Measurements from ENCODE around the gene NUTM2B. TPM values are rescaled to one million over a fixed set of nuclear protein-coding genes. Genes with fewer than 3 reads are reported as not detected.
"Not testable (repeated sequence)": the region's sequence is repeated elsewhere in the genome, so short reads cannot be mapped to it uniquely, and the experiment has no call there.

The NUTM2B gene
- total RNA-seq, 1 donor from 2014 or later: 0.42 TPM

DNA sequence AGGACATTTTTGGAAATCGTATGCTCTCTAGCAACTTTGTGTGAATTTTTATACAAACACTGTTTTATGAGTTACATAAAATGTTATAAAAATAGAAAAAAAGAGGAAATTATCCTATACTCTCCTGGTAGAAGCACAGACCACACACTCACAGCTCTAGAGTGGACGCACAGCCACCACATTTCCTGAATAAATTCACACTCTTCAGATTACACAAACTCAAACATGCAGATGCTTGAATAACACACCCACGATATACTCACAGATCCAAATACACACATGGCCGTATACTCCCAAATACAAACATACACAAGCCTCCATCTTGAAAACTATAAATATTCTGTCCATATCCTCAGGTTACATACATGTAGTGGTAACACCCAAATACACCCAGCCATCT is 14.2 kb upstream of the NUTM2B start:
- H3K27me3 Mint-ChIP-seq (ENCODE audit: unreplicated experiment); DNase-seq; H3K9me3 Mint-ChIP-seq (ENCODE audit: unreplicated experiment); H3K4me3 Mint-ChIP-seq (ENCODE audit: unreplicated experiment); H3K27ac Mint-ChIP-seq (ENCODE audit: unreplicated experiment); H3K4me1 Mint-ChIP-seq (ENCODE audit: low read depth, unreplicated experiment); H3K36me3 Mint-ChIP-seq (ENCODE audit: unreplicated experiment): not testable (repeated sequence)

GRCh38 chr10:79696596-79696995 is 6.4 kb upstream of the NUTM2B start:
- H3K27ac Mint-ChIP-seq (ENCODE audit: unreplicated experiment); H3K36me3 Mint-ChIP-seq (ENCODE audit: unreplicated experiment); H3K9me3 Mint-ChIP-seq (ENCODE audit: unreplicated experiment); H3K4me3 Mint-ChIP-seq (ENCODE audit: unreplicated experiment); H3K27me3 Mint-ChIP-seq (ENCODE audit: unreplicated experiment); H3K4me1 Mint-ChIP-seq (ENCODE audit: low read depth, unreplicated experiment); DNase-seq: not testable (repeated sequence)

DNA sequence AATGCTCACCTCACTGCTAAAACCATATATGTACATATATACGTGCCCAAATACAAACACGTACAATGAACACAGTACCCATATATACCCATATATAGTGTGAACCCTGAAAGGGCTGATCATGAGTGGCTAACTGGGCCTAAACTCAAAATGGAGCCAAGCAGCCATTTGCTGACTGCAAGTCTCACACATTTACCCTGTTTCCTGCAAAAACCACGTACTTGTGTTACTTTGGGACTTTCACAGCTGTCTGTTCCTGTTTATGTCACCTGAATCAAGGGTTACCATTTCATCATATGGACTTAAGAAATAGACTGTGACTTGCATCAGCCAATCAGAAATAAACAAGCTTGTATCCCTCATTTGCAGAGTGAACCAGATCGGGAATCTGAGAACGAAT is 5.9 kb upstream of the NUTM2B start:
- not testable (repeated sequence) for H3K4me3 Mint-ChIP-seq (ENCODE audit: unreplicated experiment); H3K9me3 Mint-ChIP-seq (ENCODE audit: unreplicated experiment); H3K27me3 Mint-ChIP-seq (ENCODE audit: unreplicated experiment); H3K4me1 Mint-ChIP-seq (ENCODE audit: low read depth, unreplicated experiment); H3K27ac Mint-ChIP-seq (ENCODE audit: unreplicated experiment); H3K36me3 Mint-ChIP-seq (ENCODE audit: unreplicated experiment); DNase-seq

- H3K27me3 Mint-ChIP-seq (ENCODE audit: unreplicated experiment); H3K36me3 Mint-ChIP-seq (ENCODE audit: unreplicated experiment): not testable (repeated sequence)
Observed at GRCh38 chr10:79700381-79700944, 2.6 kb upstream of the NUTM2B start.

GRCh38 chr10:79707017-79707416 is 4.0 kb downstream of the NUTM2B start:
- not testable (repeated sequence) for DNase-seq; H3K4me1 Mint-ChIP-seq (ENCODE audit: low read depth, unreplicated experiment); H3K9me3 Mint-ChIP-seq (ENCODE audit: unreplicated experiment); H3K27me3 Mint-ChIP-seq (ENCODE audit: unreplicated experiment); H3K36me3 Mint-ChIP-seq (ENCODE audit: unreplicated experiment); H3K4me3 Mint-ChIP-seq (ENCODE audit: unreplicated experiment); H3K27ac Mint-ChIP-seq (ENCODE audit: unreplicated experiment)

More at GRCh38 chr10:79700381-79700944, 2.6 kb upstream of the NUTM2B start:
- H3K9me3 Mint-ChIP-seq (ENCODE audit: unreplicated experiment); H3K4me3 Mint-ChIP-seq (ENCODE audit: unreplicated experiment); DNase-seq; H3K27ac Mint-ChIP-seq (ENCODE audit: unreplicated experiment); H3K4me1 Mint-ChIP-seq (ENCODE audit: low read depth, unreplicated experiment): not testable (repeated sequence)

- H3K4me3 Mint-ChIP-seq (ENCODE audit: unreplicated experiment); H3K9me3 Mint-ChIP-seq (ENCODE audit: unreplicated experiment); H3K27me3 Mint-ChIP-seq (ENCODE audit: unreplicated experiment); H3K36me3 Mint-ChIP-seq (ENCODE audit: unreplicated experiment); H3K4me1 Mint-ChIP-seq (ENCODE audit: low read depth, unreplicated experiment); H3K27ac Mint-ChIP-seq (ENCODE audit: unreplicated experiment); DNase-seq: not testable (repeated sequence)
Observed at GRCh38 chr10:79714976-79715375, 11.9 kb downstream of the NUTM2B start.

DNA sequence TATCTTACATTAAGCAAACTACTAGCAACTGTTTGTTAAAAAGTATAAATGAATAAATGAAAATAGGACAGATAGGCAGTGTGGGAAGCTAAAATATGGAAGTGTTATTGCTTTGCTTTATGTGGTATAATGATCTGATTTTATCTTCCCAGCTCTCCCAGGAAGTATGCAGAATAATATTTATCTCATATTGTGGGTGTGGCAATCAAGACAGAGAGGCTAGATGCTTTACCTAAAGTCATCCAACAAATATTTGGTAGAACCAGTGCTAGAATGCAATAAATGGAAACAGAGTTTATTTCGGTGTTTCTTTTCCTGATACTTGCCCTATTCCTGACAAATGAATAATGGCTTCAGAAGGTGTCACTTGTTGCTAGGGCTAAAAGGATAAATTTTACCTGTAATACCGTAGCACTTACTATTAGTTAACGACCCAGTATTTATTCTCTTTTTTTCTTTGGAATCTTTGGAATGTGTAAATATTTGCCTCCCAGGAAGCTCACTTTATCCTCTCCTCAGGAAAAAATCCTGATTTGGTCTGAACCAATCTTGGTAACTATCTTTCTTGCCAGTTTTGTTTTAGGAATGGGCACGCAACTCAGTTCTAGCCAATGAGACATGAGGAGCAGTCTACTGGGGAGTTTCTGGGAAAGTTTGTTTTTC is 14.0 kb downstream of the NUTM2B start:
- H3K4me3 Mint-ChIP-seq (ENCODE audit: unreplicated experiment); H3K4me1 Mint-ChIP-seq (ENCODE audit: low read depth, unreplicated experiment); H3K9me3 Mint-ChIP-seq (ENCODE audit: unreplicated experiment); H3K36me3 Mint-ChIP-seq (ENCODE audit: unreplicated experiment); DNase-seq; H3K27me3 Mint-ChIP-seq (ENCODE audit: unreplicated experiment); H3K27ac Mint-ChIP-seq (ENCODE audit: unreplicated experiment): not testable (repeated sequence)

GRCh38 chr10:79720000-79720399 is 17.0 kb downstream of the NUTM2B start:
- H3K9me3 Mint-ChIP-seq (ENCODE audit: unreplicated experiment); H3K27ac Mint-ChIP-seq (ENCODE audit: unreplicated experiment); H3K4me1 Mint-ChIP-seq (ENCODE audit: low read depth, unreplicated experiment); DNase-seq; H3K4me3 Mint-ChIP-seq (ENCODE audit: unreplicated experiment); H3K27me3 Mint-ChIP-seq (ENCODE audit: unreplicated experiment); H3K36me3 Mint-ChIP-seq (ENCODE audit: unreplicated experiment): not testable (repeated sequence)

DNA sequence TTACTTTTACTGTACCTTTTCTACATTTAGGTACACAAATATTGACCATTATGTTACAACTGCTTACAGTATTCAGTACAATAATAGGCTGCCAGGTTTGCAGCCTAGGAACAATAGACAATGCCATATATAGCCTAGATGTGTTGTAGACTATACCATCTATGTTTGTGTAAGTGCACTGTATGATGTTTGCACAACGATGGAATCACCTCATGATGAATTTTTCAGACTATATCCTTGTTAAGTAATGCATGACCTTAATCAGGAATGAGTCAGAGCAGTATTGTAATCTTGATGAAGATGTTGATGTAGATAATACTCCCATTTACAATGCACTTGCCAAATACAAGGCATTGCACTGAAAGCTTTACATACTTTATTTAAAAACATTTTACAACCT is 23.6 kb downstream of the NUTM2B start:
- not testable (repeated sequence) for H3K27ac Mint-ChIP-seq (ENCODE audit: unreplicated experiment); H3K36me3 Mint-ChIP-seq (ENCODE audit: unreplicated experiment); H3K4me3 Mint-ChIP-seq (ENCODE audit: unreplicated experiment); H3K27me3 Mint-ChIP-seq (ENCODE audit: unreplicated experiment); H3K4me1 Mint-ChIP-seq (ENCODE audit: low read depth, unreplicated experiment); DNase-seq; H3K9me3 Mint-ChIP-seq (ENCODE audit: unreplicated experiment)

DNA sequence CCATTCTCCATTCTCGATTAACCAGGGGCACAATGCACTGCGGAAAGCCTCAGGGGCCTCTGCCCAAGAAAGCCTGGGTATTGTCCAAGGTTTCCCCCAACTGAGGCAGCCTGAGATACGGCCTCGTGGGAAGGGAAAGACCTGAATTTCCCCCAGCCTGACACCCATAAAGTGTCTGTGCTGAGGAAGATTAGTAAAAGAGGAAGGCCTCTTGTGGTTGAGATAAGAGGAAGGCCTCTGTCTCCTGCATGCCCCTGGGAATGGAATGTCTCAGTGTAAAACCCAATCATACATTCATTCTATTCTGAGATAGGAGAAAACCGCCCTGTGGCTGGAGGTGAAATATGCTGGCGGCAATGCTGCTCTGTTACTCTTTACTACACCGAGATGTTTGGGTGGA is 41.8 kb downstream of the NUTM2B start:
- H3K4me3 Mint-ChIP-seq (ENCODE audit: unreplicated experiment); H3K36me3 Mint-ChIP-seq (ENCODE audit: unreplicated experiment): not testable (repeated sequence)

DNA sequence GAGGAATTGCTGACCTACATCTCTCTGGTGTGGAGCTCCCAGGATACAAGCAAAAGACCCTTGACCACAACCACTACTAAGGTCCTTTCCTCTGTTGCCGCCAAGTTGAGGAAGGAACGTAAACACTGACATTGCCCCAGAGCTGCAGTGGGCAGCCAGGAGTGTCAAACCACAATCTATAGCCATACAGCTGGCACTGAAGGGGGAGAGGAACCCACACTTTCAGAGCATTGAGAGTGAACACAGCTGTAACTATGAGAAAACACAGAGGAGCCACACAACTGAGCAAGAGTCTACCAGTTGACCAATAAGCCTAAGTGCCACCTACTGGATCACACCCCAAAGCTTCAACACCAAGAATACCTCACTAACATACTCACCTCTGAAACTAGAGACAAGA is 45.5 kb downstream of the NUTM2B start:
- H3K4me1 Mint-ChIP-seq (ENCODE audit: low read depth, unreplicated experiment); H3K36me3 Mint-ChIP-seq (ENCODE audit: unreplicated experiment); H3K9me3 Mint-ChIP-seq (ENCODE audit: unreplicated experiment); H3K27ac Mint-ChIP-seq (ENCODE audit: unreplicated experiment); H3K27me3 Mint-ChIP-seq (ENCODE audit: unreplicated experiment); DNase-seq; H3K4me3 Mint-ChIP-seq (ENCODE audit: unreplicated experiment): not testable (repeated sequence)

More for the DNA sequence above, 41.8 kb downstream of the NUTM2B start:
- H3K4me1 Mint-ChIP-seq (ENCODE audit: low read depth, unreplicated experiment); H3K27me3 Mint-ChIP-seq (ENCODE audit: unreplicated experiment); H3K27ac Mint-ChIP-seq (ENCODE audit: unreplicated experiment); H3K9me3 Mint-ChIP-seq (ENCODE audit: unreplicated experiment); DNase-seq: not testable (repeated sequence)

- H3K4me3 Mint-ChIP-seq (ENCODE audit: unreplicated experiment); H3K9me3 Mint-ChIP-seq (ENCODE audit: unreplicated experiment); DNase-seq; H3K27ac Mint-ChIP-seq (ENCODE audit: unreplicated experiment); H3K36me3 Mint-ChIP-seq (ENCODE audit: unreplicated experiment); H3K4me1 Mint-ChIP-seq (ENCODE audit: low read depth, unreplicated experiment); H3K27me3 Mint-ChIP-seq (ENCODE audit: unreplicated experiment): not testable (repeated sequence)
Observed at GRCh38 chr10:79753601-79754000, 50.6 kb downstream of the NUTM2B start.

Data from glutamatergic neuron (in vitro differentiated cells).